Progenitor cell of endocrine pancreas (in vitro differentiated cells): ENCODE data around the gene FIZ1. TPM values are rescaled to one million over a fixed set of nuclear protein-coding genes. Genes with fewer than 3 reads are reported as not detected.

Source experiments
- DNase-seq: peaks from one replicate; pipeline ENCODE4 v3.0.0; 2021; ENCODE audit warnings: low spot score; ENCODE audit not compliant: unreplicated experiment
- H3K27ac Mint-ChIP-seq: 2 replicates; pipeline ENCODE4 v1.8.0; 2021; ENCODE audit warnings: mild to moderate bottlenecking, moderate library complexity, mixed read lengths
- H3K27me3 Mint-ChIP-seq: 2 replicates; pipeline ENCODE4 v1.8.0; 2021; ENCODE audit warnings: mixed read lengths
- H3K36me3 Mint-ChIP-seq: 2 replicates; pipeline ENCODE4 v1.8.0; 2022; ENCODE audit warnings: mixed read lengths; ENCODE audit not compliant: insufficient read depth
- H3K4me1 Mint-ChIP-seq: 2 replicates; pipeline ENCODE4 v1.8.0; 2021; ENCODE audit warnings: low read depth, mixed read lengths
- H3K4me3 Mint-ChIP-seq: 2 replicates; pipeline ENCODE4 v1.8.0; 2021; ENCODE audit warnings: low read depth, mild to moderate bottlenecking, moderate library complexity, mixed read lengths
- H3K9me3 Mint-ChIP-seq: 2 replicates; pipeline ENCODE4 v1.8.0; 2021; ENCODE audit warnings: low read depth, mixed read lengths
- CTCF ChIP-seq: fragments of 200-600 bp; sonication (generic); IDR thresholded peaks from one replicate; pipeline ENCODE4 v1.5.0; 2021; ENCODE audit warnings: antibody characterized with exemption, mild to moderate bottlenecking; ENCODE audit not compliant: unreplicated experiment
- long read RNA-seq: library from polyadenylated mRNA; unstranded; transcript quantifications from one replicate; pipeline ENCODE4 v2.0.0, GENCODE V29; 2020
- total RNA-seq: library from RNA; stranded (reverse); gene quantifications from 2 replicates; pipeline ENCODE4 v1.2.1, GENCODE V29; 2021

FIZ1 gene
- total RNA-seq: 35.5 and 39.0 TPM in 2 replicates
- long read RNA-seq: 0 reads

- Mint-ChIP-seq H3K4me3 (peak within 1 kb of the TSS; percentile 87), H3K27ac (peak within 1 kb of the TSS; percentile 100), H3K36me3 (peaks cover 29% of the 10 kb centered on the region), H3K4me1 (peaks cover 7% of the 10 kb centered on the region), H3K27me3 (no peaks in the 10 kb centered on the region), H3K9me3 (peaks cover 2% of the 10 kb centered on the region)
- no peak for TF ChIP-seq CTCF
- DNase-seq: peak; percentile 95
Measured at GRCh38 chr19:55599468-55599841, at the start of gene FIZ1. Gene FIZ1, minus strand, starts transcription at chr19:55599517. Its CDS starts 1,652 bp downstream, at chr19:55597865.

GRCh38 chr19:55648585-55649267 lies 49.4 kb upstream of the FIZ1 start:
- H3K27me3 Mint-ChIP-seq: no peaks in the 10 kb centered on the region
- peak overlapping the region; percentile 80 for H3K4me3 Mint-ChIP-seq
- no peak for TF ChIP-seq CTCF
- no peak for DNase-seq
- no peaks in the 10 kb centered on the region for H3K9me3 Mint-ChIP-seq
- peaks cover 14% of the 10 kb centered on the region for H3K4me1 Mint-ChIP-seq
- H3K27ac Mint-ChIP-seq: peak overlapping the region; percentile 64
- H3K36me3 Mint-ChIP-seq: peaks cover 8% of the 10 kb centered on the region

- H3K4me1 Mint-ChIP-seq: peaks cover 20% of the 10 kb centered on the region
- H3K36me3 Mint-ChIP-seq: peaks cover 8% of the 10 kb centered on the region
- no peaks in the 10 kb centered on the region for H3K27me3 Mint-ChIP-seq
- H3K9me3 Mint-ChIP-seq: no peaks in the 10 kb centered on the region
- TF ChIP-seq CTCF: no peak
- H3K4me3 Mint-ChIP-seq: peak within 1 kb of the TSS; percentile 80
- DNase-seq: peak; percentile 50
- H3K27ac Mint-ChIP-seq: peak within 1 kb of the TSS; percentile 94
Measured at GRCh38 chr19:55647732-55648584, 48.6 kb upstream of the FIZ1 start, which contains the start of gene CCDC106. Gene CCDC106, plus strand, starts transcription at chr19:55648212. Its CDS starts 835 bp downstream, at chr19:55649047.

DNA sequence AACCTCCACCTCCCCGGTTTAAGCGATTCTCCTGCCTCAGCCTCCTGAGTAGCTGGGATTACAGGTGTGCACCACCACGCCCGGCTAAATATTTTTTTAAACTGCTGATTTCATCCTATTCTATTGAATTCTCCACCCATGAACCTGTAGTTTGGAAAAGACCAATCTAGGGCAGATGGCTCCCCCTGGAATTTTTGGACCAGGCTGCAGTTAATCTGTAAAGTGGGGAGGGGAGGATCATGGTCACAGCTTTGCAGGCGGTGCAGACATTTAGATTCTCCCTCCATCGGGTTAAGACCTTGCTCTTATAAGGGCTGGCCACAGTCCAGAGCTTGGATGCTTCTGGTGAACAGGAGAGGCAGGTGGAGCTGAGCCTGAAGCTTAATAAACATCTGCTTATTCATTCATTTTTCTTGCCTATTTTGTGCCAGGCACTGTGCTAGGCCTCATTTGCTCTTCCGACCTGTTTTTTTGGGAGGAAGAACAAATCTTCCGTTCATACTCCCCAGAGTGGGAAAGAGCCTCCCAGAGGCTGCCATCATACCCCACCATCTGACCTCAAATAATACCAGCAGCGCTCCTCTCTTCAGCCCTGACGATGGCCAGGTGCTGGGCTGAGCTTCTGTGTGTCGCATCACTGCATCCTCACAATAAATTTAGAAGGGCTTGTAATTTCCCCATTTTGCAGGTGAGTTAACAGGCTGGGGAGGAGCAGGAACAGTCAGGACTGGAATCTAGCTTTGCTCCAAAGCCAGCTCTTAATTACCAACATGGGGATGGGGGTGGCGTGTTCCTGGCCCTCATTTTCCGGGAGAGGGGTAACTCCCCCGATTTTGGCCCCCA lies 47.8 kb upstream of the FIZ1 start:
- Mint-ChIP-seq H3K36me3 (peaks cover 7% of the 10 kb centered on the region), H3K4me1 (peaks cover 22% of the 10 kb centered on the region)
- DNase-seq: no peak

More for the DNA sequence above, 47.8 kb upstream of the FIZ1 start:
- Mint-ChIP-seq H3K27me3 (no peaks in the 10 kb centered on the region), H3K9me3 (no peaks in the 10 kb centered on the region), H3K27ac (peak overlapping the region; percentile 79), H3K4me3 (peak overlapping the region; percentile 78)
- no peak for TF ChIP-seq CTCF
